GM18868 (cell line): ENCODE measurements around the gene STX1A.

Source experiments
- ATAC-seq: cut with Tn5 transposase; IDR thresholded peaks from one replicate; pipeline ENCODE4 v1.9.1; 2021; ENCODE audit warnings: mild to moderate bottlenecking, moderate library complexity; ENCODE audit not compliant: unreplicated experiment

The STX1A gene

GRCh38 chr7:73718905-73719805 lies at the start of gene STX1A:
STX1A (minus strand) TSS chr7:73719669; CDS start chr7:73719631, 38 bp downstream.
- peak; percentile 46 for ATAC-seq

- ATAC-seq = no peak
These were observed 49.4 kb upstream of the STX1A start for GRCh38 chr7:73768641-73769480.

- ATAC-seq = no peak
These were observed 47.2 kb upstream of the STX1A start for GRCh38 chr7:73766556-73767229.

- no peak for ATAC-seq
These were observed 43.2 kb upstream of the STX1A start for GRCh38 chr7:73762659-73762999.

- no peak for ATAC-seq
These were observed 42.6 kb upstream of the STX1A start for GRCh38 chr7:73761854-73762658.

- ATAC-seq = no peak
These were observed 39.2 kb upstream of the STX1A start for GRCh38 chr7:73758581-73759138.

- no peak for ATAC-seq
These were observed 30.7 kb upstream of the STX1A start for GRCh38 chr7:73749931-73750776.

GRCh38 chr7:73746378-73746777 lies 26.9 kb upstream of the STX1A start:
- no peak for ATAC-seq

- no peak for ATAC-seq
These were observed 23.5 kb upstream of the STX1A start for GRCh38 chr7:73742753-73743641.

GRCh38 chr7:73742338-73742752 lies 22.9 kb upstream of the STX1A start:
- ATAC-seq = no peak

- no peak for ATAC-seq
These were observed 22.1 kb upstream of the STX1A start for GRCh38 chr7:73741600-73741999.

- no peak for ATAC-seq
These were observed 21.3 kb upstream of the STX1A start for GRCh38 chr7:73740771-73741170.

GRCh38 chr7:73740212-73740611 lies 20.7 kb upstream of the STX1A start:
- ATAC-seq = no peak

- ATAC-seq = peak; percentile 1
These were observed 19.9 kb upstream of the STX1A start for GRCh38 chr7:73739387-73739767.

- ATAC-seq = peak; percentile 86
These were observed 19.3 kb upstream of the STX1A start, which contains the start of gene ABHD11 for GRCh38 chr7:73738612-73739386. ABHD11 (minus strand) TSS chr7:73738802; CDS start chr7:73738770, 32 bp downstream.

GRCh38 chr7:73738220-73738611 lies 18.7 kb upstream of the STX1A start:
- ATAC-seq = no peak

- no peak for ATAC-seq
These were observed 18.2 kb upstream of the STX1A start for GRCh38 chr7:73737491-73738219.
